ENCODE results near the gene PLS1.

PLS1 gene

DNA sequence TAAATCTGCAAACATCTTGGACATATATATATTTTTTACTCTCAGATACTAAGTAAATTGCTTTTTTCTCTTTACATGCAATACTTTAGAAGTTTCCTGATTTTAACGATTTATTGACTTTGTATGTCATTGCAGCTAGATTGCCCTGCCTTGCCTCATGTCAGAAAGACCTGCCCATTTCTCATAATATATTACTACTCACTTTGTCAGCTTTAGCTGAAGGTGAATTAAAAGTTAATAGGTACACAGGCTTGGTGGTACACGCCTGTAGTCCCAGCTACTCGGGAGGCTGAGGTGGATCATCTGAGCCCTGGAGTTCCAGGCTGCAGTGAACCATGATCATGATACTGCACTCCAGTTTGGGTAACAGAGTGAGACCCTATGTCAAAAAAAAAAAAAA is 52.8 kb downstream of the PLS1 start:
- Histone ChIP-seq H3K9me3 (ENCODE audit: control insufficient read depth, insufficient read depth, low read length) (no peaks in the 10 kb centered on the region), H3K4me2 (ENCODE audit: low read length) (no peak overlapping the region)
- TF ChIP-seq, protein P1, sequence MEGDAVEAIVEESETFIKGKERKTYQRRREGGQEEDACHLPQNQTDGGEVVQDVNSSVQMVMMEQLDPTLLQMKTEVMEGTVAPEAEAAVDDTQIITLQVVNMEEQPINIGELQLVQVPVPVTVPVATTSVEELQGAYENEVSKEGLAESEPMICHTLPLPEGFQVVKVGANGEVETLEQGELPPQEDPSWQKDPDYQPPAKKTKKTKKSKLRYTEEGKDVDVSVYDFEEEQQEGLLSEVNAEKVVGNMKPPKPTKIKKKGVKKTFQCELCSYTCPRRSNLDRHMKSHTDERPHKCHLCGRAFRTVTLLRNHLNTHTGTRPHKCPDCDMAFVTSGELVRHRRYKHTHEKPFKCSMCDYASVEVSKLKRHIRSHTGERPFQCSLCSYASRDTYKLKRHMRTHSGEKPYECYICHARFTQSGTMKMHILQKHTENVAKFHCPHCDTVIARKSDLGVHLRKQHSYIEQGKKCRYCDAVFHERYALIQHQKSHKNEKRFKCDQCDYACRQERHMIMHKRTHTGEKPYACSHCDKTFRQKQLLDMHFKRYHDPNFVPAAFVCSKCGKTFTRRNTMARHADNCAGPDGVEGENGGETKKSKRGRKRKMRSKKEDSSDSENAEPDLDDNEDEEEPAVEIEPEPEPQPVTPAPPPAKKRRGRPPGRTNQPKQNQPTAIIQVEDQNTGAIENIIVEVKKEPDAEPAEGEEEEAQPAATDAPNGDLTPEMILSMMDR (IDR thresholded peaks at IDR 0.05; ENCODE audit: low read depth, low read length, poor library complexity, severe bottlenecking) = no peak
- no peak for TF ChIP-seq EZH2phosphoT487 (IDR thresholded peaks at IDR 0.05; ENCODE audit: borderline replicate concordance, low read length)

DNA sequence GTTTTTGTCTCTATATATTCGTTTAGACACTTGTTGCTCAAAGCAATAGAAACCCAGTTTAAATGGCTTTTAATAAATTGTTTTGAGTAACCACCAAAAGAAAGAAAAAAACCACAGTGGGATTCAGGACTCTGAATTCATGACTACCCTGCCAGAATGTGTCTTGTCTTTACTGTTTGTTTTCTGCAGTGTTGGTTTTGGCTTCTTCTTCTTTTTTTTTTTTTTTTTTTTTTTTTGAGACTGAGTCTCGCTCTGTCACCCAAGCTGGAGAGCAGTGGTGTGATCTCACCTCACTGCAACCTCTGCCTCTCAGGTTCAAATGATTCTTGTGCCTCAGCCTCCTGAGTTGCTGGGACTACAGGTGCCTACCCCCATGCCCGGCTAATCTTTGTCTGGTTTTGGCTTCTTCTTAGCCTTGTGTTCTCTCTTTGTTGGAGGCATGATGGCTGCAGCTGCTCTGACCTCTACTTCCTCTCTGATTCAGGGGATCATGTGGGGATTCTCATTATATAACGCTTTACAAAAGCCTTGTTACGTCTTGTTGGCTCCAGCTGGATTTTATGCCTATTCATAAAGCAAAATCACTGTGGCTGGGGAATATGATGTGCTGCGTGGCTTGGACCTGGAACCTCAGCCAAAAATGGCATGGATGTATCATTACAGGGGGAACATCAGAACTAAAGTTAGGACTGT is 54.0 kb downstream of the PLS1 start:
- H3K4me2 ChIP-seq (ENCODE audit: low read length) = no peak overlapping the region
- H3K79me2 ChIP-seq (ENCODE audit: control insufficient read depth, low read length) = no peaks in the 10 kb centered on the region
- no peaks in the 10 kb centered on the region for H3K9me2 ChIP-seq (replicated peaks; ENCODE audit: control insufficient read depth, low read length)
- no peaks in the 10 kb centered on the region for H3K27me3 ChIP-seq (ENCODE audit: control insufficient read depth, low read length)
- TF ChIP-seq EZH2phosphoT487 (IDR thresholded peaks at IDR 0.05; ENCODE audit: borderline replicate concordance, low read length) = no peak
- TF ChIP-seq, protein P1 (IDR thresholded peaks at IDR 0.05; ENCODE audit: low read depth, low read length, poor library complexity, severe bottlenecking) = no peak
- H4K20me1 ChIP-seq (ENCODE audit: control insufficient read depth, insufficient read depth, low read depth, low read length) = no peaks in the 10 kb centered on the region
- no peak overlapping the region for H3K4me3 ChIP-seq (ENCODE audit: low read length)
- no peaks in the 10 kb centered on the region for H3K9me3 ChIP-seq (ENCODE audit: control insufficient read depth, insufficient read depth, low read length)
- H3K4me1 ChIP-seq (ENCODE audit: control insufficient read depth, low read length) = no peaks in the 10 kb centered on the region
- no peaks in the 10 kb centered on the region for H3K36me3 ChIP-seq (ENCODE audit: control insufficient read depth, low read length)
- no peak overlapping the region for H3K27ac ChIP-seq (ENCODE audit: low read depth, low read length)
- no peaks in the 10 kb centered on the region for H3F3A ChIP-seq (ENCODE audit: control insufficient read depth, insufficient read depth)

More for the DNA sequence above, 52.8 kb downstream of the PLS1 start:
- H3K27ac ChIP-seq (ENCODE audit: low read depth, low read length) = no peak overlapping the region
- H3K4me1 ChIP-seq (ENCODE audit: control insufficient read depth, low read length) = no peaks in the 10 kb centered on the region
- no peaks in the 10 kb centered on the region for H3F3A ChIP-seq (ENCODE audit: control insufficient read depth, insufficient read depth)
- no peaks in the 10 kb centered on the region for H4K20me1 ChIP-seq (ENCODE audit: control insufficient read depth, insufficient read depth, low read depth, low read length)
- no peaks in the 10 kb centered on the region for H3K36me3 ChIP-seq (ENCODE audit: control insufficient read depth, low read length)
- no peaks in the 10 kb centered on the region for H3K27me3 ChIP-seq (ENCODE audit: control insufficient read depth, low read length)
- no peak overlapping the region for H3K4me3 ChIP-seq (ENCODE audit: low read length)
- no peaks in the 10 kb centered on the region for H3K9me2 ChIP-seq (replicated peaks; ENCODE audit: control insufficient read depth, low read length)
- no peaks in the 10 kb centered on the region for H3K79me2 ChIP-seq (ENCODE audit: control insufficient read depth, low read length)

GRCh38 chr3:142651711-142652110 is 55.5 kb downstream of the PLS1 start:
- no peaks in the 10 kb centered on the region for H3K79me2 ChIP-seq (ENCODE audit: control insufficient read depth, low read length)
- no peak overlapping the region for H3K4me3 ChIP-seq (ENCODE audit: low read length)
- no peaks in the 10 kb centered on the region for H3K9me2 ChIP-seq (replicated peaks; ENCODE audit: control insufficient read depth, low read length)
- peaks cover 5% of the 10 kb centered on the region for H3K4me1 ChIP-seq (ENCODE audit: control insufficient read depth, low read length)
- TF ChIP-seq EZH2phosphoT487 (IDR thresholded peaks at IDR 0.05; ENCODE audit: borderline replicate concordance, low read length) = no peak
- TF ChIP-seq, protein P1 (IDR thresholded peaks at IDR 0.05; ENCODE audit: low read depth, low read length, poor library complexity, severe bottlenecking) = no peak
- H3K9me3 ChIP-seq (ENCODE audit: control insufficient read depth, insufficient read depth, low read length) = no peaks in the 10 kb centered on the region
- no peaks in the 10 kb centered on the region for H3K36me3 ChIP-seq (ENCODE audit: control insufficient read depth, low read length)
- H3K4me2 ChIP-seq (ENCODE audit: low read length) = no peak overlapping the region
- no peaks in the 10 kb centered on the region for H4K20me1 ChIP-seq (ENCODE audit: control insufficient read depth, insufficient read depth, low read depth, low read length)
- no peak overlapping the region for H3K27ac ChIP-seq (ENCODE audit: low read depth, low read length)
- no peaks in the 10 kb centered on the region for H3F3A ChIP-seq (ENCODE audit: control insufficient read depth, insufficient read depth)
- no peaks in the 10 kb centered on the region for H3K27me3 ChIP-seq (ENCODE audit: control insufficient read depth, low read length)
